ENCODE data around the gene ID1. TPM values are rescaled to one million over a fixed set of nuclear protein-coding genes. Genes with fewer than 3 reads are reported as not detected.
A peak's percentile ranks its signal among the peaks of the same experiment; 100 is the strongest.

Gene ID1
- total and polyA plus RNA-seq, 2 of the 13 experiments (the other 11 are each of a cell fraction or from before 2014, with no cell fraction given), result 320 to 419 TPM

GRCh38 chr20:31560094-31560745, 44.9 kb upstream of the ID1 start (continued):
- no peak for TF ChIP-seq WIZ (CRISPR knock-in tag; IDR thresholded peaks at IDR 0.05)
- no peak for TF ChIP-seq HNRNPUL1 (IDR thresholded peaks at IDR 0.05; ENCODE audit: low read depth, low read length)
- TF ChIP-seq TEAD3 (CRISPR knock-in tag; optimal IDR thresholded peaks at IDR 0.05; ENCODE audit: borderline replicate concordance), result no peak
- no peak for TF ChIP-seq SOX6 (IDR thresholded peaks at IDR 0.05)
- TF ChIP-seq SOX6 (CRISPR knock-in tag; IDR thresholded peaks at IDR 0.05), result no peak
- TF ChIP-seq ZNF691 (CRISPR knock-in tag; IDR thresholded peaks at IDR 0.05; ENCODE audit: borderline replicate concordance, low read depth), result no peak; the same call in 1 of the 2 replicates
- peak; percentile 84 for TF ChIP-seq ZNF263 (CRISPR knock-in tag; IDR thresholded peaks at IDR 0.05)
- TF ChIP-seq ZNF776 (CRISPR knock-in tag; IDR thresholded peaks at IDR 0.05), result no peak
- no peak for TF ChIP-seq ZNF510 (CRISPR knock-in tag; IDR thresholded peaks at IDR 0.05; ENCODE audit: low read depth)
- no peak for TF ChIP-seq ZNF749 (CRISPR knock-in tag; IDR thresholded peaks at IDR 0.05; ENCODE audit: borderline replicate concordance)
- peak; percentile 81 for TF ChIP-seq STAG1 (CRISPR knock-in tag; IDR thresholded peaks at IDR 0.05)
- peak; percentile 54; the same call in 1 of the 2 replicates for TF ChIP-seq FOSL2 (CRISPR knock-in tag; IDR thresholded peaks at IDR 0.05)
- no peak for TF ChIP-seq ZNF383 (CRISPR knock-in tag; IDR thresholded peaks at IDR 0.05; ENCODE audit: borderline replicate concordance)
- no peak for TF ChIP-seq ARNT2 (CRISPR knock-in tag; IDR thresholded peaks at IDR 0.05; ENCODE audit: low read depth)

Measured in HepG2 (cell line).